ENCODE measurements around the gene CDH11.

DNA sequence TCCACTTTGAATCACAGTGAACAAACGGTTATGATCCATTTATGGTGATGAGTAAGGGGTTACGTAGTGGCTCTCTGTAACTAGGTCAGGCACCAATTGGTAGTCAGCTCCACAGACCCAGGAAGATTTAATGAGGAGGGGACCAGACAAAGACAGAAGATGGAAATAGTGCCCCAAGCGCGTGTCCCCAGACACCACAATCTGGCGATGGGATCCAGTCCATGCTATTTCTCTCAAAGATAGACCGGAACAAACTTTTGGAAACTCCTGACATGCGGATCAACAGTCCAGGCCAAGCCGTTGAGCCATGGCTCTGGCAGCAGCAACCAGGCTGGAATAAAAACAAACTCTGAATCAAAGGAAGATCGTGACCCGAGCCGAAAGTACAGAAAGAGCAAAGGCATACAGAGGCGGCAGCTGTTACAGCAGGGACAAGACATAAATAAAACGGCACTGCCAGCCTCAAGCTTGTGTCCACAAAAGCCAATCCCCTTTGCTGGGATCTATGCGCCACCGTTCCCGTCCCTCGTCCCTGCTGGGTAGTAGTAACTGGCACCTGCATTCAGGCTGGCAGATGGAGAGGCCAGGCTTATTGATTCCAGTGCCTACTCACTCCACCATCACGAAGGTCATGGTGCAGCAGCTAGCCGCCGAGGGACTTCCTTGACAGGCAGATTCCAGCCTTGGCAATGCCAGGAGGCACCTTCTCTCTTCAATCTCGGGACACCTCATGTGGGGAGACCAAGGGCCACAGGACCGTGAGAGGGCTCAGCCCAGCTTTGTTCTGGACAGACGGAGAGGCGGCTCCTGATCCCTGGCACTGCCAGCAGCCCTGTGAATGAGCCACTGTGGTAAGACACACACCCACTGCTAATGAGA is 50.2 kb downstream of the CDH11 start:
- TF ChIP-seq CTCF (IDR thresholded peaks at IDR 0.05; ENCODE audit: low read length), result no peak
- TF ChIP-seq EZH2 (optimal IDR thresholded peaks at IDR 0.05; ENCODE audit: low read depth, low read length), result no peak
